Sciatic nerve (tissue), 2 donors: ENCODE results near the gene SCARB1. TPM values are rescaled to one million over a fixed set of nuclear protein-coding genes. Genes with fewer than 3 reads are reported as not detected.

Source experiments
- ATAC-seq: fragments of 200-7000 bp; cut with Tn5 transposase; one replicate; pipeline ENCODE4 v1.9.1; 2020; ENCODE audit warnings: mild to moderate bottlenecking, moderate library complexity
- DNase-seq: peaks from one replicate; pipeline ENCODE4 v3.0.0-alpha.2; 2020; ENCODE audit warnings: low spot score
- intact Hi-C: fragments of 100-400 bp; cut with DNase I; formaldehyde crosslinking; loops from one replicate; pipeline ENCODE4 v1.14.2; 2022
- total RNA-seq: library from RNA; stranded (reverse); fragmentation: NEBNext Ultra II Directional; extraction: Animal tissue kit (Norgen Biotek cat#: 25700); gene quantifications from one replicate; pipeline ENCODE4 v1.2.1, GENCODE V29; 2021
- donor health status: DM: no; HTN: no; CAD: no.
- donor health status: DM: no; HTN: no; CAD: no.

SCARB1 gene
- total RNA-seq, 1 donor from 2014 or later = 69.2 TPM

DNA sequence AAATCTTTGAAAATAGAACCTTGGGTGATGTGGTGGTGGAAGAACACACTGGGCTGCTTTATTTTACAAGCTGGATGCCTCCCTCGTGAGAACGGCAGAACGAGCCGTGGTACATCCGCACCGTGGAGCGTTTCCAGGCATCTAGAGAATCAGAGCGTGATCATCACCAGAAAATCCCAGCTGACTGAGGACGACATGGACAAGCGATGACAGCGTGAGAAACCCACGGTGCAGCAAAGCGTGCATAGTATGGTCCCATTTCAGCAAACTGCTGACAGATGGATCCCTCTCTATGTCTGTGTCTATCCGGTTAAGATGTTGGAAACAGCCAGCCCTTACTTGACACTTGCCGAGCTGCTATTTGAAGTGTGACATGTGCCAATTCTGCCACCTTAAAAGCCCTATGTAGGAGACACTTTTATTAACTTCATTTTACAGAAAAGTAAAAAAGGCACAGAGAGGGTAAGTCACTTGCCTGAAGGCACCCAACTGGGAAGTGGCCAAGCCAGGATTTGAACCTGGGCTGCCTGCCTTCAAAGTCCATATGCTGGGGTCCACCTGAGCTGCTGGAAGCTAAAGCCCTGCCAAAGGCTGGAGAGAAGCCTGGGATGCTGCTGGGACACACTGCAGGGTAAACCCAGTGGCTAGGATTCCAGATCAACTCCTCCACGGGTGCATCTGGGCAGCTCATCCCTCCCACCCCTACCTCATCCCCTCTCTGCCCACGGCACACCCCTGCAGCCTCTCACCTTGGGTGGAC lies 14.9 kb downstream of the SCARB1 start:
- DNase-seq = no peak
- intact Hi-C loops = no loop called here
- no peak for ATAC-seq

DNA sequence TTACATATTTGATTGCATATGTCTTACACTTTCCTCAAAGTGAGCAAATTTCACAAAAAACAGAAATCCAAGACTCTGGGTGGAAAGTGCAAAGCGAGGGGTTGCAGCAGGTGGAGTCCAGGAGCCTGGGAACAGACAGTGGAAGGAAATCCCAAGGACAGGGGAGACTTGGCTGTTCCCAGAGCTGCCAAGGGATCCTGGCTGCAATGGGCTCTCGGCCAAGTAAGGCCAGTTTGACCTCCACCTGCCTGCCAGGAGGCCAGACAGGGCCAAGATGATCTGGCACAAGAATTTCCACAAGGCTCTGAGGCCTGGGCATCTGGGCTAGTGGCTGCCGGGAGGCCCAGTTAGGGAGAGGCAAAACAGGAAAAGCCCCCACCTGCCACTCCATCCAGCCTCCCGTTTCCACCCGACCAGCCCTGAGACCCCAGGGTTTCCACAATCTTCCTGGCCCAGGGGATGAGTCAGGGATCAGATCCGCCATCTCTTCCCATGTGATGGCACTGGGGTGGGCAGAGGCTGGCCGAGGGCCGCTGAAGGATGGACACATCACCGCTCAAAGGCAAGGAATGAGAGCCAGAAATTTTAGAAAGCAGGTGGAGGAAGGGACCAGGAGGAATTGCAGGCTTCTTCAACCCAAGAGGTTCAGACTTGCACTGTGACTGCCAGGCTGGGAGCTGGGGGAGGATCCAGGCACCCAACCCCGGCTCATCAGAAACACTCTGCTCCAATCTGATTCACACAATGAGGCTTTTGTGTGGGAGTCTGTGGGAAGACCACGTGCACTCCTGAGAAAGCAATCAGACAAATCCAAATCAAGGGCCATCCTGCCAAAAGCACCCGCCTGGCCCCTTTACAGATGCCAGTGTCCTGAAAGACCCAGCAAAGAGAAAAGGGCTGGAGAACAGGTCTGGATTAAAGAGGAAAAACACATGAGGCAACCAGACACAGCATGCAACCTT lies 16.3 kb downstream of the SCARB1 start:
- intact Hi-C loops = no loop called here
- DNase-seq = no peak

DNA sequence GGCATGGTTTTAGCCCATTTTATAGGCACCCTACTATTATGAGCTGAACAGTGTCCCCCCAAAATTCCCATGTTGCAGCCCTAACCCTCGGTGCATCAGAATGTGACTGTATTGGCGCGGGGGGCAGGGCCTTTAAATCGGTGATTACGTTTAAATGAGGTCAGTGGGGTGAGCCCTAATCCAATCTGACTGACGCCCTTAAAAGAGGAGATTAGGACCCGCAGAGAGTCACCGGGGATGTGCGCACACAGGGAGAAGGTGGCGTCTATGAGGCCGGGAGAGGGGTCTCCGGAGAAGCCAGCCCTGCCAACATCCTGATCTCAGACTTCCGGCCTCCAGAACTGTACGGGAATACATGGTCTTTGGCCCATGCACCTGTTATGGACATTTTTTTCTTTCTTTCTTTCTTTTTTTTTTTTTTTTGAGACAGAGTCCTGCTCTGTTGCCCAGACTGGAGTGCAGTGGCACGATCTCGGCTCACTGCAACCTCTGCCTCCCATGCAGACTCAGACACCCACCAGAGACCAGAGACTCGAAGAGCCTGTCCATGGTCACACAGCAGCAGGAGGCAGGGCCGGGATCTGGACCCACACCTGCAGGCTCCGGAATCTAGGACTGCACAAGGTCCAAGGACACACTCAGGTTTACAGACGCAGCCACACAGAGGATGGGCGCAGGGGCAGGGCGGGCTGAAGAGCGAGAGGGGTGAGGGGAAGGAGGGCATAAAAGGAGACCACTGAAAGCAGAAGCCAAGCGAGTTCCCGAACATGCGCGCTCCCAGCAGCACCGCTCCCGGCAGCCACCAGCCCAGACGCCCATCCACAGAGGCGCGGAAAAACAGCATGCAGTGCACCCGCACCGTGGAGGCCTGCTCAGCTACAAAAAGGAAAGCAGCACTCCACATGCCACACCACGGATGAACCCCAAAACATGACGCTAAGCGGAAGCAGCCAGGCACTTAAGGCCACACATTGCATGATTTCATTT lies 19.0 kb downstream of the SCARB1 start:
- DNase-seq (no peak), ATAC-seq (no peak)
- intact Hi-C loops = no loop called here

More for the DNA sequence above, 16.3 kb downstream of the SCARB1 start:
- peak; percentile 76 for ATAC-seq

DNA sequence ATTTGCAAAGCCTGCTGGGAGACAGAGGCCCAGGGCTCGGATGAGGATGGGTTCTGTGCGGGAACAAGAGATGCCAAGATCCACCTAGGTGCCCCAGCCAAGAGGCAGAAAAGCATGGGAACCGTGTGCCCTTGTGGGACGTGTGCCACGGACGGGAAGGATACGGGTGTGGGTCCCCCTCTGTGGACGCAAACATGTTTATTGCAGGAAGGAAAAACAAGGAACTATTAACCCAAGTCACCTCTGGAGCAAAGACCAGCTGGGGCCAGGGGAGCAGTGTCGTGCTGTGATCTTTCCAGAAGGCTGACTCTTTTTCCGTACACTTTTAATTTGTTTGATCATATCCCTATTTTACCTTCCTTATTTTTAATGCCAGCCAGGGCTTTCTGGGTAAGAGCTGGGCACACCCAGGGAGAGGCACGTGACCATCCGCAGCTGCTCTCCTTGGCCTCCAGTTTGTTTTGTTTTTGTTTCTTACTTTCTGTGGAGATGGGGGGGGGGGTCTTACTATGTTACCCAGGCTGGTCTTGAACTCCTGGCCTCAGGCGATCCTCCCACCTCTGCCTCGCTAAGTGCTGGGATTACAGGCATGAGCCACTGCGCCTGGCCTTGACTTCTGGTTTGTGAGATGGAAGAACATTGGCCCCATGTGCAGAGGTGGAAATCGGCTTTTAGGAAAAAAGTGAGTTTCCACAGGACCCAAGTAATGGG lies 20.7 kb downstream of the SCARB1 start:
- intact Hi-C loops = no loop called here
- ATAC-seq (peak; percentile 2), DNase-seq (no peak)

DNA sequence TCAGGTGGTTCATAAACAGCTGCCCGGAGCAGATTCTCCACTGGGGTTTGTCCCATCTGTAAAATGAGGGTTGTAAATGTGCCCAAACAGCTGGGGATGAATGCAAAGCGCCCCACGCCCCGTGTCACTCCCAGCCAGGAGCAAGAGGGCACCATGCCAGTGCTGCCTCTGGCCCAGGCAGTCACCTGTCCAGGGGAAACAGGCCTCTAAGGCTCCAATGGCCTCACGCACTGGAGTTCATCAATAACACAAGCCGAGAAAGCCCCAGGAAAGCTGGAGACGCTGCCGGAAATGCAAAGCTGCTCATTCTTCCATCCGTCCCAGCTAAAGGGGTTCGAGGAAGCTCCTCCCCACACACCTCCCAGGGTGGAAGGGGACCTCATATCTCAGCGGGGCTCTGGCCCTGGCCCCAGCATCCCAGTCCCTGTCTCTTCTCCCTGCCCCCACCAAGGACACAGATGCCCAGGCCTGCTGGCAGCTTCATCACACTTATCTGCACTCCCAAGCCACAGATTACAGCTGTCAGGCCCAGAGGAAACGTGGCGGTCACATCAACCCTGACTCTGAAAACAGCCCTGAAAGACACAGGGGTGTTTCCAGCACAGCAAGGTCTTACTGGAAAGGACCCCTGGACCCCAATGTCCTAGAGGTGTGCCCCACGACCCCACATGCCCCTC lies 21.5 kb downstream of the SCARB1 start:
- DNase-seq (no peak), ATAC-seq (no peak)
- intact Hi-C loops = no loop called here

DNA sequence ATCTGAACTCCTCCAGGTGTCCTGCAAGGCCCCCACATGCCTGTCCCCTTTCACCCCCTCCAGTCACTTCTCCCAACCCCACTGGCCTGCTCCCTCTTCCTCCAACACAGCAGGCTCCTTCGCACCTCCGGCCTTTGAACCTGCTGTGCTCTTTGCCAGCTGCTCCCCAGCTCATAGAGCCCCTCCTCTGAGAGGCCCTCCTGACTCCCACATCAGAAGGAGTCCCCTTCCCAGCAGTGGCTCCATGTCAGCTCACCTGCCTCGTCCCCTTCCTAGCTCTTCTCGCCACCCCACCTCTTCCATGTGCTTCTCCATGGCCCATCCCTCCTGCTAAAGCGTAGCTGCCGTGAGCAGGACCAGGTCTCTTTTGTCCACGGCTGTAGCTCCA lies 22.1 kb downstream of the SCARB1 start:
- ATAC-seq (no peak), DNase-seq (no peak)

DNA sequence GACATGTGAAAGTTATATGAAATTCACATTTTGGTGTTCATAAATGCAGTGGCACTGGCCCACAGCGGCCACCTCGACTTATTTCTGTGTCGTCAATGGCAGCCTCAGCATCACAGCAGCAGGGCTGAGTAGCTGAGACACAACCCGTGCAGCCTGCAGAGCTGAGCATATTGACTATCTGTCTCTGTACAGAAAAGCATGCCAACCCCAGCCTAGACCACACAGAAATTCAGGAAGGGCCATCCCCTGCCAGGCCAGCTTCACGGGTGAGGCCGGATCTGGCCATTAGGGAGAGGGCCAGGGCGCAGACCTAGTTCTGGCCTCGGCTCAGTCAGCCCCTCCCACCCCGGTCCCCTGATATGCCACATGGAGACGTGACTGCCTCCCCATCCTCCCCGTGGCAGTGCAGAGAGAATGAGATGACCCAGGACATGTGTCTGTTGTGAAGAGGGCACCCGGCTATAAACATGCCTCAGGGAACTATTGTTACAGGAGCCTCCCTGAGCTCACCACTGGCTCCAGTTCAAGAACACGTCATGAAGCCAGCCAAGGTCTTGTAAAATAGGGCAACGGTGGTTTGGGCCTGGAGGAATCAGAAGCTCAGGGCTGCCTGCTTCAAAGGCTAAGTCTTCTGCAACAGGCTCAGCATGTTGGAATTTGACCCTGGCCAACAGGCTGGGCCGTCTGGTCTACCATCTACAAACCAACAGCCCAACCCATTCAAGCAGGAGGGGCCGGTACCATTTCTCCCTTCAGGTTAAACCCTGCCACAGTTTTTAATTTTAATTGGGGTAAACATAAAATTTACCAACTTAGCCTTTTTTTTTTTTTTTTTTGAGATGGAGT lies 25.5 kb downstream of the SCARB1 start:
- ATAC-seq = peak; percentile 89
- intact Hi-C loops = no loop called here
- peak; percentile 85 for DNase-seq

More for the DNA sequence above, 22.1 kb downstream of the SCARB1 start:
- intact Hi-C loops = no loop called here

DNA sequence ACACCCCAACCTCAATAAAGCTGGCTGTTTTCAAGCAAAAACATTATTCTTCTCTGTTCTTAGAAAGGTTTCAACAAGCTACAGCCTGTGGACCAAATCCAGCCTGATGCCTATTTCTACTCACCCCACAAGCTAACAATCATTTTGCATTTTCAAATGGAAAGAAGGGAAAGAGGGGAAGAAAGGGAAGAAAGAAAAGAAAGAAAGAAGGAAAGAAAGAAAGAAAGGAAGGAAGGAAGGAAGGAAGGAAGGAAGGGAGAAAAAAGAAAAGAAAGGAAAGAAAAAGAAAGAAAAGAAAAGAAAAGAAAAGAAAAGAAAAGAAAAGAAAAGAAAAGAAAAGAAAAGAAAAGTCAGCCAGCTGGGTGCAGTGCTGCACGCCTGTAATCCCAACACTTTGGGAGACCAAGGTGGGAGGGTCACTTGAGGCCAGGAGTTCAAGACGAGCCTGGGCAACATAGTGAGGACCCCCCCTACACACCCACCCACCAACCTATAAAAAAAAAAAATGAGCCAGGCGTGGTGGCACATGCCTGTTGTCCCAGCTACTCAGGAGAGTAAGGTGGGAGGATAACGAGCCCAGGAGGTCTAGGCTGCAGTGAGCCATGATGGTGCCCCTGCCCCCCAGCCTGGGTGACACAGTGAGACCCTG lies 26.3 kb downstream of the SCARB1 start:
- no peak for ATAC-seq
- intact Hi-C loops = no loop called here
- no peak for DNase-seq

DNA sequence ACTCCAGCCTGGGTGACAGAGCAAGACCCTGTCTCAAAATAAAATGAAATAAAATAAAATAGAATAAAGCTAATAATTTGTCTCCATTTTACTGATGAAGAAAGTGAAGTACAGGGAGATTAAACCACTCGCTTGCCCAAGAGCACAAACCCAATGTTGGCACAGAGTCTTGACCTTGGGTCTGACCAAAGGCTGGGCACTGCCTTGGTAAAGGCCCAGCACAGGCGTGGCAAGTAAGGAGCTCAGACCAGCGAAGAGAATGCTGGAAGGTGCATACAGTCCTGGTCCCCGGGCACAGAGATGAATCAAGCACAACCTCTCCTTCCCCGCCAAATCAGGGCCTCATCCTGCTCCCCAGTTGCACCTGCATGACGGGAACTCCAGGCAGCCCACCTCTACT lies 26.9 kb downstream of the SCARB1 start:
- ATAC-seq (no peak), DNase-seq (no peak)
- intact Hi-C loops = no loop called here

DNA sequence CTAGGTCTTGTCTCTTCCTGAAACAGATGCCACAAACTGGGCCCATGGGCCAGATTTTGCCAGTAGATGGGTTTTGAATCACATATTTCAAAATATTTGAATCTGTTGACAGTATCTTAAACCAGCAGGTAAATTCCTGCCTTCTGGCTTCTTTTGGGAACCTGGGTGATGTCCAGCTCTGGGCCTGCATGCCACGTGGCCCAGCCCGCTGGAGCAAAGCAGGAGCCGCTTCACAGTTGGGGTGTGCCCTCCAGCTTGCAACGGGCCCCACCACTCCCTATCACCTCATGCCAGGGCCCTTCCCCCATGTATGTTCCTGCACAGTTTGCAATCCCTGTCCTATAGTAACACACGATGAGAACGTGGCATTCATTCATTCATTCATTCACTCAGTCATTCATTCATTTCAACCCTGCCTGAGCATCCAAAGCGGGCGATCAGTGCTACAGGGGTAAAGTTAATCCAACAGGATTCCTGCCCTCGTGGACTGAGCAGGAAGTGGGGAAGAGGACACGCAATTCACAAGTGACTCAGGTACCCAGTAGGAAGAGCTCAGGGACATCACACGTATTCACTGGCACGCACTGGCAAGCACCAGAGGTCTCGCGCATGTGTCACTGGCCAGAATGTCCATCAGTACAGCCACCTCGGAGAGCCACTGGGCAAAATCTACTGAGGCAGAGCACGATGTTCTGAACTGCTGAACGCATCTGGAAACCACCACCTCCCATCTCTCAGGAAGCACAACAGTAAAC lies 27.8 kb downstream of the SCARB1 start:
- intact Hi-C loops = no loop called here
- ATAC-seq = no peak
- DNase-seq = no peak

DNA sequence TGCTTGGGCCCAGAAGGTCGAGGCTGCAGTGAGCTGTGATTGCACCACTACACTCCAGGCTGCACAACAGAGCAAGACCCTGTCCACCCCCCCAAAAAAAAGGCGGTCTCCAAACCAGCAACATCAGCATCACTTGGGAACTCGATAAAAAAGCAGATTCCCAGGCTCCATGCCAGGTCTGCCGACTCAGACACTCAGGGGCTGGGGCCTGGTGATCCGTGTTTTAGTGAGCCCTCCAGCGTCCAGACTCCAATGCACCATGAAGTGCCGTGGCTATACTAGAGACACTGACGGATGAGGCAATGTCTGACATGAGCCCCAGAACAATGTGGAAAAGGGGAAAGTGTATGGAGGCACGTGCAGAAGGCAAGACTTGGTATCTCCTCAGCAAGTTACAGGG lies 28.8 kb downstream of the SCARB1 start:
- ATAC-seq (no peak), DNase-seq (no peak)
- intact Hi-C loops = no loop called here

DNA sequence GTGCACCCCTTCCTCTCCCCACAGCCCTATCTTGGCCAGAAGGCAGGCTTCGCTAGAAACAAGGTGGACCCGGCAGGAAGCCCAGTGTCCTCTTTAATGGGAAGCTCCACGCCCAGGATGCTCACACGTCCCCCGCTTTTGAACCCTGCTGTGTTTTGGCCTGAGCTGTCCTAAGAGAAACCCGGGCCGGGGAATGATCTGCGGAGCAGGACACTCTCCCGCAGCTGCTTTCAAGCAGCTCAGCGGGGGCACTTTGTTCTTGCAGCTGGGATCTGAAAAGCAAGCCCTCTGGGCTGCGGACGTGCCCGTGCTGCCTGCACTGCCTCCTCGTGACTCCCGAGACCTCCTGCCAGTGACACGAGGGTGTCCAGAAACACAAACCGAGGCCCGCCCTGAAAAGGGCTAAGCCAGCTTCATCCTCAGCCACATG lies 30.0 kb downstream of the SCARB1 start:
- ATAC-seq (peak; percentile 11), DNase-seq (no peak)
- intact Hi-C loops = no loop called here

DNA sequence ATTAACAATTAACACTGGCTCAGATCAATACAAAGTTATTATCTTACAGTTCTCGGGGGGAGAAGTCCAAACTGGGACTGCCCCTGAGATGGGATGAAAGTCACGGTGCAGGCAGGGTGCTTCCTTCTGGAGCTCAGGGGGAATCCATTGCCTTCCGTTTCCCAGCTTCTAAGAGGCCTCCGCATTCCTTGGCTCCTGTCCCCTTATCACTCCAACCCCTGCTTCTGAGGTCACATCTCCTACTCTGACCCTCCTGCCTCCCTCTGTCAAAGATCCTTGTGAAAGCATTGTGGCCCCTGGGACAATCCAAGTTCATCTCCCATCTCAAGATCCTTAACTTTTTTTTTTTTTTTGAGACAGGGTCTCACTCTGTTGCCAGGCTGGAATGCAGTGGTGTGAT lies 30.8 kb downstream of the SCARB1 start:
- DNase-seq = no peak
- ATAC-seq = no peak
- intact Hi-C loops = no loop called here

DNA sequence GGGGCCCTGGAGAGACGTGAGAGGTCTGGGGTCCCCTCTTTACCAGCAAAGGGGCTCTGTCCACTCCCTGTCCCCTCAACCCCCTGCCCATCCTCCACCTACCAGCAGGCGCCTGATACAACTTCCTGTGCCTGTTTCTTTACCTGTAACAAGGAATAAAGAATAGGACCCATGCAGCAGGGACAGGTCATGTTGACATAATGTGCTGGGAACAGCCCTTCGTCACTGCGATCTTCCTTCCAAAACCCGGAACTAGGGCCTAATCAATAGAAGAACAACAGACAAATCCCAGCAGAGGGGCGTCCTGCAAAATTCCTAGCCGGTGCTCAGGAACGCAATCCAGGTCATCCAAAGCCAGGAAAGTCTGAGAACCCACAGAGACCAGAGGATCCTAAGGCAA lies 32.1 kb downstream of the SCARB1 start:
- ATAC-seq (no peak), DNase-seq (no peak)
- intact Hi-C loops = no loop called here

DNA sequence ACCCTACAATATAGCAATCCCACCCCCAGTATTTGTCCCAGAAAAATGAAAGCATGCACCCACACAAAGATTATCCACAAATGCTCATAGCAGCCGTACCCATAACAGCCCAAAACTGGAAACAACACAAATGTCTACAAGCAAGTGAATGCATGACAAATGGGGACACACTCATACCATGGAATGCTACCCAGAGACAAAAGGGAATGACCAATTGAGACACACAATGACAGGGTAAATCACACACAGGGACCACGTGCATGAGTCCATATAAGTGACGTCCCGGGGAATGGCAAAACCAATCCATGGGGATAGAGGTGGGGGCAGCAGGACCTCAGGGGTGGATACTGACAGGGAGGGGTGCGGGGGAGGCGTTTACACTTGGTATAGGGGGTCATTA lies 33.4 kb downstream of the SCARB1 start:
- ATAC-seq = no peak
- intact Hi-C loops = no loop called here
- no peak for DNase-seq
